Glutamatergic neuron (in vitro differentiated cells): ENCODE results near the gene MAGEA6. TPM values are rescaled to one million over a fixed set of nuclear protein-coding genes. Genes with fewer than 3 reads are reported as not detected.

Source experiments
- DNase-seq: peaks from one replicate; pipeline ENCODE4 v3.0.0; 2022
- H3K27ac Mint-ChIP-seq: one replicate; pipeline ENCODE4 v1.8.0; 2020; ENCODE audit warnings: mild to moderate bottlenecking, mixed read lengths, inconsistent platforms; ENCODE audit not compliant: unreplicated experiment
- H3K27me3 Mint-ChIP-seq: one replicate; pipeline ENCODE4 v1.8.0; 2020; ENCODE audit warnings: mild to moderate bottlenecking, moderate library complexity, mixed read lengths, inconsistent platforms; ENCODE audit not compliant: unreplicated experiment
- H3K36me3 Mint-ChIP-seq: one replicate; pipeline ENCODE4 v1.8.0; 2020; ENCODE audit warnings: mild to moderate bottlenecking, mixed read lengths, inconsistent platforms; ENCODE audit not compliant: unreplicated experiment
- H3K4me1 Mint-ChIP-seq: one replicate; pipeline ENCODE4 v1.8.0; 2020; ENCODE audit warnings: mild to moderate bottlenecking, low read depth, mixed read lengths, inconsistent platforms; ENCODE audit not compliant: unreplicated experiment
- H3K4me3 Mint-ChIP-seq: one replicate; pipeline ENCODE4 v1.8.0; 2020; ENCODE audit warnings: mild to moderate bottlenecking, mixed read lengths, inconsistent platforms; ENCODE audit not compliant: unreplicated experiment
- H3K9me3 Mint-ChIP-seq: one replicate; pipeline ENCODE4 v1.8.0; 2020; ENCODE audit warnings: mild to moderate bottlenecking, moderate library complexity, mixed read lengths, inconsistent platforms; ENCODE audit not compliant: unreplicated experiment
- total RNA-seq: library from RNA; stranded (reverse); fragmentation: NEBNext Ultra II Directional; extraction: Animal tissue kit (Norgen Biotek cat#: 25700); gene quantifications from one replicate; pipeline ENCODE4 v1.2.1, GENCODE V29; 2021; ENCODE audit not compliant: unreplicated experiment
- TF ChIP-seq, protein P1 (sequence below): fragments of 200-600 bp; sonication (generic); IDR thresholded peaks from one replicate; pipeline ENCODE4 v1.5.0; 2021; ENCODE audit not compliant: partially characterized antibody, unreplicated experiment

MAGEA6 gene
- total RNA-seq, 1 donor from 2014 or later = 0.32 TPM

DNA sequence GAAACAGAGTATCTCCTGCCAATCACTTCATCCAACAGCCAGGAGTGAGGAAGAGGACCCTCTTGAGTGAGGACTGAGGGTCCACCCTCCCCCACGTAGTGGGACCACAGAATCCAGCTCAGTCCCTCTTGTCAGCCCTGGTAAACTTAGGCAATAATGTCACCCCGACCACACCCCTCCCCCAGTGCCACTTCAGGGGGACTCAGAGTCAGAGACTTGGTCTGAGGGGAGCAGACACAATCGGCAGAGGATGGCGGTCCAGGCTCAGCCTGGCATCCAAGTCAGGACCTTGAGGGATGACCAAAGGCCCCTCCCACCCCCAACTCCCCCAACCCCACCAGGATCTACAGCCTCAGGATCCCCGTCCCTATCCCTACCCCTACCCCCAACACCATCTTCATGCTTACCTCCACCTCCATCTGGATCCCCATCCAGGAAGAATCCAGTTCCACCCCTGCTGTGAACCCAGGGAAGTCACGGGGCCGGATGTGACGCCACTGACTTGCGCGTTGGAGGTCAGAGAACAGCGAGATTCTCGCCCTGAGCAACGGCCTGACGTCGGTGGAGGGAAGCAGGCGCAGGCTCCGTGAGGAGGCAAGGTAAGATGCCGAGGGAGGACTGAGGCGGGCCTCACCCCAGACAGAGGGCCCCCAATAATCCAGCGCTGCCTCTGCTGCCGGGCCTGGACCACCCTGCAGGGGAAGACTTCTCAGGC, 36.1 kb downstream of the MAGEA6 start, which contains the start of the genes CSAG1 and MAGEA12:
Gene CSAG1 (minus strand): TSS at position 461 of the 715 bp plus-strand sequence. CDS start 1,261 bp downstream, outside the sequence.
Gene MAGEA12 (plus strand): TSS at position 497 of the 715 bp plus-strand sequence. CDS start 2,405 bp downstream, outside the sequence.
- Mint-ChIP-seq H3K4me3 (no peak within 1 kb of the TSS), H3K27me3 (no peaks in the 10 kb centered on the region), H3K36me3 (no peaks in the 10 kb centered on the region), H3K27ac (no peak within 1 kb of the TSS), H3K4me1 (no peaks in the 10 kb centered on the region), H3K9me3 (peaks cover 1% of the 10 kb centered on the region)
- TF ChIP-seq, protein P1, sequence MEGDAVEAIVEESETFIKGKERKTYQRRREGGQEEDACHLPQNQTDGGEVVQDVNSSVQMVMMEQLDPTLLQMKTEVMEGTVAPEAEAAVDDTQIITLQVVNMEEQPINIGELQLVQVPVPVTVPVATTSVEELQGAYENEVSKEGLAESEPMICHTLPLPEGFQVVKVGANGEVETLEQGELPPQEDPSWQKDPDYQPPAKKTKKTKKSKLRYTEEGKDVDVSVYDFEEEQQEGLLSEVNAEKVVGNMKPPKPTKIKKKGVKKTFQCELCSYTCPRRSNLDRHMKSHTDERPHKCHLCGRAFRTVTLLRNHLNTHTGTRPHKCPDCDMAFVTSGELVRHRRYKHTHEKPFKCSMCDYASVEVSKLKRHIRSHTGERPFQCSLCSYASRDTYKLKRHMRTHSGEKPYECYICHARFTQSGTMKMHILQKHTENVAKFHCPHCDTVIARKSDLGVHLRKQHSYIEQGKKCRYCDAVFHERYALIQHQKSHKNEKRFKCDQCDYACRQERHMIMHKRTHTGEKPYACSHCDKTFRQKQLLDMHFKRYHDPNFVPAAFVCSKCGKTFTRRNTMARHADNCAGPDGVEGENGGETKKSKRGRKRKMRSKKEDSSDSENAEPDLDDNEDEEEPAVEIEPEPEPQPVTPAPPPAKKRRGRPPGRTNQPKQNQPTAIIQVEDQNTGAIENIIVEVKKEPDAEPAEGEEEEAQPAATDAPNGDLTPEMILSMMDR = no peak
- DNase-seq = no peak

DNA sequence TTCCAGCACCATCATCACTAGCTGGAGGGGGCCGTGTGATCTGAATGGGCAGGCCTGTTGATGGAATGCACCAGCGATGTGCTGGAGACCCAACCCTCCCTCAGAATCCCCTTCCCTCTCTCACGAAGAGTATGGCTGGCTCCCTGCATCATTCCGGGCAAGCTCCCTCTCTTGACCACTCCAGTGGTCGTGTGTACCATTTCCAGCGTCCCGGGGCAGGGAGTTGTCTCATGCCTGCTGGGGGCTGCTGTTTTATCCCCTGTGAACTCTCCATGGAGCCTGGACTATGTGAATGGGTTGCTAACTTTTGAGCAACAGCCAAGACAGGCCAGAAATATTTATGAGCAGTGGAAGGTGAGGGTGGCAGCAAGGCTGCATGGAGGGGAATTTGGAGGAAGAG, 44.1 kb downstream of the MAGEA6 start:
- no peak overlapping the region for H3K27ac Mint-ChIP-seq
- no peaks in the 10 kb centered on the region for H3K9me3 Mint-ChIP-seq
- H3K4me3 Mint-ChIP-seq = no peak overlapping the region
- TF ChIP-seq, protein P1 = no peak
- no peaks in the 10 kb centered on the region for H3K27me3 Mint-ChIP-seq
- H3K36me3 Mint-ChIP-seq = no peaks in the 10 kb centered on the region
- no peaks in the 10 kb centered on the region for H3K4me1 Mint-ChIP-seq
- DNase-seq = no peak

Other genes starting within 250 kb of the MAGEA6 start
- gene GABRQ, start 131.8 kb downstream of the MAGEA6 start, total RNA-seq = 2.6 TPM
- gene MAGEA3, start 70.9 kb downstream of the MAGEA6 start, total RNA-seq = not detected
- not detected for gene CSAG2, start 60.4 kb downstream of the MAGEA6 start, total RNA-seq
- gene MAGEA2B, start 55.1 kb downstream of the MAGEA6 start, total RNA-seq = 10.6 TPM
- gene CSAG1, start 36.0 kb downstream of the MAGEA6 start, total RNA-seq = 0.98 TPM
- 1.1 TPM for gene MAGEA12, start 35.9 kb downstream of the MAGEA6 start, total RNA-seq
- 2.7 TPM for gene MAGEA2, start 15.8 kb downstream of the MAGEA6 start, total RNA-seq
- 7.4 TPM for gene CSAG3, start 10.5 kb downstream of the MAGEA6 start, total RNA-seq
- gene CETN2, start 61.1 kb upstream of the MAGEA6 start, total RNA-seq = 23.6 TPM
- gene NSDHL, start 61.4 kb upstream of the MAGEA6 start, total RNA-seq = 36.1 TPM
- 1.1 TPM for gene ZNF185, start 128.4 kb upstream of the MAGEA6 start, total RNA-seq
- not detected for gene PNMA5, start 224.4 kb upstream of the MAGEA6 start, total RNA-seq